RWPE1 (cell line): Measurements from ENCODE around the gene KLK1.
"Not testable (repeated sequence)": the region's sequence is repeated elsewhere in the genome, so short reads cannot be mapped to it uniquely, and the experiment has no call there.

ENCODE experiments used
- CTCF ChIA-PET: fragments of 350-600 bp; sonication (Branson Sonifier 250); formaldehyde crosslinking; extraction: SDS; loops from one replicate; lab custom pipeline; 2021; lab: Yijun Ruan, JAX
- POLR2A ChIA-PET: fragments of 400-600 bp; formaldehyde crosslinking; extraction: SDS; loops from one replicate; lab custom pipeline; 2020; ENCODE audit warnings: antibody characterized with exemption; ENCODE audit not compliant: low non-redundant PET; lab: Yijun Ruan, JAX
- DNase-seq: peaks from one replicate; pipeline ENCODE4 v3.0.0; 2012; ENCODE audit warnings: low spot score
- H3K27ac ChIP-seq: fragments of 450-650 bp; 2 replicates; pipeline ENCODE4 v1.5.1; 2017
- TF ChIP-seq, protein P1 (sequence below): fragments of 450-650 bp; conservative IDR thresholded peaks from 2 replicates; pipeline ENCODE4 v1.5.1; 2017; ENCODE audit warnings: low read depth, mild to moderate bottlenecking

Gene KLK1

DNA sequence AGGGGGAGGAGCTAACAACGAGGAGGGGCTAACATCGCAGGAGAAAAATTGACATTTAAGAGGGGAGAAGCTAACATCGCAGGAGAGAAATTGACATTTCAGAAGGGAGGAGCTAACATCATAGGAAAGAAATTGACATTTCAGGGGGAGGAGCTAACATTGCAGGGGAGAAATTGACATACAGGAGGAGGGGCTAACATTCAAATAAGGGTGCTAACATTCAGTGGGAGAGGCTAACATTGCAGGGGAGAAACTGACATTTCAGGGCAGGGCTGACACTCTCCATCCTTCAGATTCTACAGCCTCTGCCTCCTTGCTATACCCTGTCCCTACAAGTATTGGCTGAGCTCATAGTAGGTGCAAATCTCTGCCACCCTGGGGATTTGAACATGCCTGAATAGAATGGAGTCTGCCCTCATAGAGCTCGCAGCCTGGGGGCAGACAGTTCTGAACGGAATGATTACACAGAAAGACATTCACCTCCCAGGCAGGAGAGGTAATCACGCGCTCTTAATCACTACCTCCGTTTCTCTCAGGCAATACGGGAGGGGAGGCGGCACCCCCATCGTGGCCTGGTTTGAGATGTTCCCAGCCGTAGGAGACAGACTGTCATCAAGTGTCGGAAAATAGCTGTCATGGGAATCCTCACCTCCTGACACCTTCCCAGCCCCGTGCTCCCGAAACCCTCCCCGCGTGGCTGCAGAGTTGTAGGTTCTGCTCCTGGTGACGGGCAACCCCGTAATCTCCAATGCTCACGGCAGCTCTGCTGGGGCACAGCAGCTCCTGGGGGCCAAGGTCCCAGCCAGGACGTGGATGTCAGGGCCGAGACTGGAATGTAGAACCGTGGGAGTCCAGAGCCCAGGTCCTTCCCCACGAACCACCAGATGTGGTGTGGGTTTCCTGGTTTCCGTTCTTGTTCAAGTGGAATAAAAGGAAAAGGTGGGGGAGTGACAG lies 43.8 kb downstream of the KLK1 start:
- TF ChIP-seq, protein P1, sequence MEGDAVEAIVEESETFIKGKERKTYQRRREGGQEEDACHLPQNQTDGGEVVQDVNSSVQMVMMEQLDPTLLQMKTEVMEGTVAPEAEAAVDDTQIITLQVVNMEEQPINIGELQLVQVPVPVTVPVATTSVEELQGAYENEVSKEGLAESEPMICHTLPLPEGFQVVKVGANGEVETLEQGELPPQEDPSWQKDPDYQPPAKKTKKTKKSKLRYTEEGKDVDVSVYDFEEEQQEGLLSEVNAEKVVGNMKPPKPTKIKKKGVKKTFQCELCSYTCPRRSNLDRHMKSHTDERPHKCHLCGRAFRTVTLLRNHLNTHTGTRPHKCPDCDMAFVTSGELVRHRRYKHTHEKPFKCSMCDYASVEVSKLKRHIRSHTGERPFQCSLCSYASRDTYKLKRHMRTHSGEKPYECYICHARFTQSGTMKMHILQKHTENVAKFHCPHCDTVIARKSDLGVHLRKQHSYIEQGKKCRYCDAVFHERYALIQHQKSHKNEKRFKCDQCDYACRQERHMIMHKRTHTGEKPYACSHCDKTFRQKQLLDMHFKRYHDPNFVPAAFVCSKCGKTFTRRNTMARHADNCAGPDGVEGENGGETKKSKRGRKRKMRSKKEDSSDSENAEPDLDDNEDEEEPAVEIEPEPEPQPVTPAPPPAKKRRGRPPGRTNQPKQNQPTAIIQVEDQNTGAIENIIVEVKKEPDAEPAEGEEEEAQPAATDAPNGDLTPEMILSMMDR, result no peak
- H3K27ac ChIP-seq, result no peak overlapping the region
- DNase-seq, result no peak
- POLR2A ChIA-PET, result interaction anchor here (0.7 kb wide), 1 partner anchor 58 kb away, joined by 3 read pairs; no protein-coding TSS in a partner anchor
- CTCF ChIA-PET, result interaction anchor here (0.6 to 1.2 kb wide), 8 partner anchors 31 to 422 kb away, joined by 3 to 4 read pairs (median 3); partner anchors contain the start of gene CLEC11A

DNA sequence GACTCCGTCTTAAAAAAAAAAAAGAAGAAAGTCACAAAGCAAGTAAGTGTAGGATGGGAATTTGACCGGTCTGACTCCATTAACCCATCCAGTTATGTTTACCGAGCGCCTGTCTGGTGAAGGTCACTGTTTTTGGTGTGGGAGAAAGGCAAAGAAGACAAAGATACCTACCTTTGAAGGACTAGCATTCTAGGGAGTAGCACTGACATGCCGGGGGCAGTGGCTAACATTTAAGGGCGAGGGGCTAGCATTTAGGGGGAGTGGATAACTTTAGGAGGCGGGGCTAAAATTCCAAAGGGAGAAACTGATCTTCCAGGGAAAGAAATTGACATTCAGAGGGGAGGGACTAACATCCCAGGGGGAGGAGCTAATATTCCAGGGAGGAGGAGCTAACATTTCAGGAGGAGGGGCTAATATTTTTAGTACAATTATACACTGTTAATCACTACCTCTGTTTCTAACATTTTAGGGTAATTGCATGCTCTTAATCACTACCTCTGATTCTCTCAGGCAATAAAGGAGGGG lies 44.6 kb downstream of the KLK1 start:
- ChIA-PET POLR2A (interaction anchor here (0.7 kb wide), 1 partner anchor 57 kb away, joined by 3 read pairs; no protein-coding TSS in a partner anchor), CTCF (interaction anchor here (0.7 to 1.2 kb wide), 3 partner anchors 48 to 422 kb away, joined by 3 to 4 read pairs (median 3); no protein-coding TSS in a partner anchor)
- no peak overlapping the region for H3K27ac ChIP-seq
- no peak for DNase-seq
- TF ChIP-seq, protein P1, result no peak

DNA sequence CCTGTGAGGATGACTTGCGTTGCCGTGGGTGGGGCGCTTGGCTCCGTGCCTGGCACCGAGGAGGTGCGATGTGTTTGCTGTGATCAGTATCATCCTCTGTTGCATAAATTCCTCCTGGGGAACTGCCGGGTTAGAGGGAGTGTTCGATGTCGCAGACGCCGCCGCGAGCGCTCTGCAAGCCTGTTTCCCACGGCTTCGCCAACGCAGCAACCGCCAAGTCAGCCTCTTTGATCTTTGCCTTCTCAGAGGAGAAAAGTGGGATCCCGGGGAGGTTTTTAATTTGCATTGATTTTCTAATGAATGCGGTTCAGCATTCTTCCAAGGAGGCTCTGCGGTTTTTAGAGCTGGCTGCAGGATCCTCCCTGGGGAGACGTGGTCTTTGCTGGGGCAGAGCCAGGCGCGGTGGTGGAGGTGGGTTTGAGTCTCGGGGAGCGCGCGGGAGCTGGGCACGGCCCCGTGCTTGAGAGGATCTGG lies 45.7 kb downstream of the KLK1 start:
- TF ChIP-seq, protein P1, result no peak
- no peak overlapping the region for H3K27ac ChIP-seq
- ChIA-PET POLR2A (no interaction called here), CTCF (interaction anchor here (1.1 kb wide), 2 partner anchors 54 to 144 kb away, joined by 3 to 5 read pairs; no protein-coding TSS in a partner anchor)
- DNase-seq, result no peak

DNA sequence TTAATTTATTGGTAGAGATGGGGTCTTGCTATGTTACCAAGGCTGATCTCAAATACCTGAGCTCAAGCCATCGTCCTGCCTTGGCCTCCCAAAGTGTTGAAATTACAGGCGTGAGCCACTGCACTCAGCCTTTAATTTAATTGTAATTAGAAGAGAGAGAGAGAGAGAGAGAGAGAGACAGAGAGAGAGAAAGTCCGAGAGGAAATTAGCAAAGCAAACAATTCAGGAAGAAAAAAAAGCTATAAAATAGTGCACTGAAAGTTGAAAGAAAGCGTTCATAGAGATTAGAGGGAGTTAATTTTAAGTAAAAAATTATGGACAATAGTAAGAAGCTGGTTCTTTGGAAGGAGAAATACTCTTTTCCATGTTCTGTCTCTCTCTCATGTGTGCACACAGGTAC lies 46.3 kb downstream of the KLK1 start:
- POLR2A ChIA-PET, result no interaction called here

DNA sequence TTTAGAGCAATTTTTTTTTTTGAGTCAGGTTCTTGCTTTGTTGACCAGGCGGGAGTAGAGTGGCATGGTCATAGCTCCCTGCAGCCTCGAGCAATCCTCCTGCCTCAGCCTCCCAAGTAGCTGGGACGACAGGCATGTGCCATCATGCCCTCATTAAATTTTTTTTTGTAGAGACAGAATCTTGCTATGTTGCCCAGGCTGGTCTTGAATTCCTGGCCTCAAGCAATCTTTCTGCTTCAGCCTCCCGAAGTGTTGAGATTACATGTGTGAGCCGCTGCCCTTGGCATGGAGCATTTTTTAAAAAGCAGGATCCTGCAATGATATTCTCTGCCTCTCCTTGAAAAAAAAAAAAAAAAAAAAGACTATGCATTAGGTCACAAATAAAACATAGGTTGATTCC lies 47.5 kb downstream of the KLK1 start:
- DNase-seq, result no peak
- no peak overlapping the region for H3K27ac ChIP-seq
- CTCF ChIA-PET, result interaction anchor here (0.6 kb wide), 1 partner anchor 9 kb away, joined by 4 read pairs; no protein-coding TSS in a partner anchor
- POLR2A ChIA-PET, result no interaction called here
- TF ChIP-seq, protein P1, result no peak

More for the DNA sequence above, 46.3 kb downstream of the KLK1 start:
- H3K27ac ChIP-seq, result no peak overlapping the region
- CTCF ChIA-PET, result interaction anchor here (0.6 to 1.1 kb wide), 3 partner anchors 145 to 239 kb away, joined by 3 to 5 read pairs (median 3); no protein-coding TSS in a partner anchor
- DNase-seq, result no peak
- TF ChIP-seq, protein P1, result no peak

DNA sequence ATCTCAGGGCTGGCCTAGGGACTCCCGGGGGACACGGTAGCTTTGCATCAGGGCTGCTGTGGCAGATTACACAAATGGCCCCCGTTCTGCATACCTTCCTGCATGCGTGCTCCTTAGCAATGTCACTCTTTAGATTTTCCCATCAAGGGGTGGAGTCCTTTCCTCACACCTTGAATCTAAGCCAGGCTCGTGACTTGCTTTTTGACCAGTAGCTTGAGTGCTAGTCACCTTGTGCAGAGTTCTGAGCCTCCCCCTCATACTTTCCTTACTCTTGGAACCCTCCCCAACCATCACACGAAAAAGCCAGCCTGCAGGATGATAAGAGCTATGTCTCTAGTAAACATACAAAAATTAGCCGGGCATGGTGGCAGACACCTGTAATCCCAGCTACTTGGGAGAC lies 50.1 kb downstream of the KLK1 start:
- H3K27ac ChIP-seq, POLR2A ChIA-PET, DNase-seq: not testable (repeated sequence)
- CTCF ChIA-PET, result interaction anchor here (1.6 kb wide), 1 partner anchor 49 kb away, joined by 3 read pairs; no protein-coding TSS in a partner anchor

DNA sequence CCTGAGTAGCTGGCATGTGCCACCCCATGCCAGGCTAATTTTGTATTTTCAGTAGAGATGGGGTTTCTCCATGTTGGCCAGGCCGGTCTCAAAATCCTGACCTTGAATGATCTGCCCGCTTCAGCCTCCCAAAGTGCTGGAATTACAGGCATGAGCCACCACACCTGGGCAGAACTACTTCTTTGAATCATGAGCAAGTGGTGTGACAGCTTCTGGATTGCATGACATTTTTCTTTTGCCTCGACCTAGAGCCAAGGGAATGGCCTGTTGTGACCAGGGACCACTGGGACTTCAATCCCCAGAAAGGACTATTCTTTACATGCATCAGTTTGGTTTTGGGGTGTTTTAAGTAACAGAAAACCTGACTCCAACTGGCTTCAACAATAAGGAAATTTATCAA lies 50.7 kb downstream of the KLK1 start:
- POLR2A ChIA-PET, DNase-seq, H3K27ac ChIP-seq: not testable (repeated sequence)
- CTCF ChIA-PET, result interaction anchor here (0.8 to 1.6 kb wide), 2 partner anchors 49 to 1165 kb away, joined by 3 to 4 read pairs; no protein-coding TSS in a partner anchor
